B cell (primary cell): Measurements from ENCODE around the gene PNKD. TPM values are rescaled to one million over a fixed set of nuclear protein-coding genes. Genes with fewer than 3 reads are reported as not detected.

Source experiments
- ATAC-seq: fragments of 200-7000 bp; cut with Tn5 transposase; one replicate; pipeline ENCODE4 v1.10.0; 2021; ENCODE audit warnings: low read depth, mild to moderate bottlenecking, moderate number of reproducible peaks, moderate library complexity
- CTCF ChIA-PET: fragments of 350-600 bp; sonication (Branson Sonifier 250); formaldehyde crosslinking; loops from one replicate; lab custom pipeline; 2021; ENCODE audit warnings: antibody characterized with exemption, inconsistent platforms; lab: Charles Lee
- POLR2A ChIA-PET: fragments of 350-600 bp; sonication (Branson Sonifier 250); formaldehyde crosslinking; loops from one replicate; lab custom pipeline; 2021; ENCODE audit warnings: antibody characterized with exemption; lab: Charles Lee
- DNase-seq: peaks from one replicate; pipeline ENCODE4 v3.0.0; 2013
- H2AFZ ChIP-seq: 2 replicates; pipeline ENCODE4 v1.6.1; 2012; ENCODE audit warnings: mild to moderate bottlenecking, low read depth, low read length; ENCODE audit not compliant: insufficient read depth, poor library complexity, severe bottlenecking
- H3K27ac ChIP-seq, 2 donors: 1 replicate in 1 of 2; 2 replicates in 1 of 2; pipeline ENCODE4 v1.5.1; 2012 to 2013; ENCODE audit warnings: low read length in 2 of 2, mild to moderate bottlenecking in 2 of 2, moderate library complexity in 1 of 2
- H3K27me3 ChIP-seq, 4 experiments: fragments of 200-600 bp in 1 of 4; sonication (generic) in 1 of 4; replicated peaks in 1 of 4; 1 replicate in 2 of 4; 2 replicates in 2 of 4; pipeline versions ENCODE4 v1.6.1 to v1.7.0; 2013 to 2016; ENCODE audit warnings: low read length in 3 of 4, mild to moderate bottlenecking in 2 of 4, mixed read lengths in 1 of 4, moderate library complexity in 1 of 4; ENCODE audit not compliant: insufficient read depth in 4 of 4, control insufficient read depth in 3 of 4; ENCODE audit errors: control extremely low read depth in 1 of 4
- H3K36me3 ChIP-seq, 2 experiments: replicated peaks in 1 of 2; 1 replicate in 1 of 2; 2 replicates in 1 of 2; pipeline versions ENCODE4 v1.6.1 to v1.7.1; 2013; ENCODE audit warnings: low read length in 1 of 2; ENCODE audit not compliant: insufficient read depth in 2 of 2, control insufficient read depth in 1 of 2; ENCODE audit errors: control extremely low read depth in 1 of 2, extremely low read depth in 1 of 2
- H3K4me1 ChIP-seq, 2 donors: fragments of 200-600 bp in 1 of 2; sonication (generic) in 1 of 2; 1 replicate in 1 of 2; 2 replicates in 1 of 2; pipeline versions ENCODE4 v1.5.1 to v1.6.1; 2013 to 2017; ENCODE audit warnings: low read length in 2 of 2; ENCODE audit not compliant: control insufficient read depth in 2 of 2, insufficient read depth in 2 of 2
- H3K4me2 ChIP-seq: replicated peaks from 2 replicates; pipeline ENCODE3; 2012; ENCODE audit warnings: mild to moderate bottlenecking, low read depth, low read length; ENCODE audit not compliant: poor library complexity, severe bottlenecking
- H3K4me3 ChIP-seq, 5 experiments: fragments of 200-600 bp in 1 of 5; sonication (generic) in 1 of 5; 1 replicate in 3 of 5; 2 replicates in 2 of 5; pipeline versions ENCODE4 v1.5.1 to v1.7.0; 2011 to 2016; ENCODE audit warnings: low read length in 4 of 5, mild to moderate bottlenecking in 4 of 5, low read depth in 2 of 5, control low read depth in 1 of 5, moderate library complexity in 1 of 5; ENCODE audit not compliant: insufficient read depth in 1 of 5; ENCODE audit errors: control extremely low read depth in 1 of 5, extremely low read depth in 1 of 5
- H3K79me2 ChIP-seq: fragments of 200-600 bp; sonication (generic); one replicate; pipeline ENCODE4 v1.6.0; 2016; ENCODE audit warnings: low read length; ENCODE audit not compliant: control insufficient read depth, insufficient read depth
- H3K9ac ChIP-seq: fragments of 200-600 bp; sonication (generic); 2 replicates; pipeline ENCODE4 v1.6.1; 2017; ENCODE audit warnings: mild to moderate bottlenecking, low read length, moderate library complexity
- H3K9me3 ChIP-seq, 3 donors: one replicate each; pipeline versions ENCODE4 v1.6.1 to v1.7.1; 2013; ENCODE audit warnings: low read length in 2 of 3; ENCODE audit not compliant: control insufficient read depth in 2 of 3, insufficient read depth in 1 of 3; ENCODE audit errors: control extremely low read depth in 1 of 3
- H4K20me1 ChIP-seq: 2 replicates; pipeline ENCODE4 v1.6.0; 2012; ENCODE audit warnings: mild to moderate bottlenecking, low read length; ENCODE audit not compliant: insufficient read depth, control insufficient read depth, poor library complexity, severe bottlenecking
- H3K27ac Mint-ChIP-seq: one replicate; pipeline ENCODE4 v1.8.0; 2021; ENCODE audit warnings: mixed read lengths
- H3K27me3 Mint-ChIP-seq: one replicate; pipeline ENCODE4 v1.8.0; 2021; ENCODE audit warnings: mixed read lengths
- H3K4me1 Mint-ChIP-seq: one replicate; pipeline ENCODE4 v1.8.0; 2021; ENCODE audit warnings: mixed read lengths
- H3K4me3 Mint-ChIP-seq: one replicate; pipeline ENCODE4 v1.8.0; 2021; ENCODE audit warnings: mixed read lengths
- H3K9me3 Mint-ChIP-seq: one replicate; pipeline ENCODE4 v1.8.0; 2022; ENCODE audit warnings: mixed read lengths; ENCODE audit not compliant: insufficient read depth
- CTCF ChIP-seq: fragments of 200-600 bp; IDR thresholded peaks from one replicate; pipeline ENCODE4 v1.8.0; 2022; ENCODE audit warnings: antibody characterized with exemption, mild to moderate bottlenecking
- EZH2 ChIP-seq: IDR thresholded peaks from 2 replicates; pipeline ENCODE4 v1.6.1; 2012; ENCODE audit warnings: borderline replicate concordance, low read depth, mild to moderate bottlenecking, moderate library complexity, low read length; ENCODE audit not compliant: insufficient read depth, poor library complexity, severe bottlenecking
- WGBS: methylation state at CpG from one replicate; pipeline ENCODE4 v1.1.5; 2013; ENCODE audit warnings: missing lambda C conversion rate; ENCODE audit not compliant: insufficient coverage; 5-methylcytosine and 5-hydroxymethylcytosine counted together
- intact Hi-C: fragments of 100-400 bp; cut with micrococcal nuclease; formaldehyde crosslinking; loops from one replicate; pipeline ENCODE4 v1.10.0; 2022
- polyA plus RNA-seq: library from polyadenylated mRNA; depleted of rRNA; stranded (reverse); fragments of >200 nt; gene quantifications from 2 replicates; pipeline ENCODE4 v1.2.3, GENCODE V29; 2012
- total RNA-seq, 2 donors: library from RNA; stranded (reverse); fragments of 120-200 nt in 1 of 2; gene quantifications; 1 replicate in 1 of 2; 2 replicates in 1 of 2; pipeline versions ENCODE4 v1.2.3 to v1.2.4, GENCODE V29; 2013 to 2022

The PNKD gene
- total and polyA plus RNA-seq, 2 donors (not counting 1 experiment from before 2014, with no cell fraction given): 29.7 to 55.8 TPM

DNA sequence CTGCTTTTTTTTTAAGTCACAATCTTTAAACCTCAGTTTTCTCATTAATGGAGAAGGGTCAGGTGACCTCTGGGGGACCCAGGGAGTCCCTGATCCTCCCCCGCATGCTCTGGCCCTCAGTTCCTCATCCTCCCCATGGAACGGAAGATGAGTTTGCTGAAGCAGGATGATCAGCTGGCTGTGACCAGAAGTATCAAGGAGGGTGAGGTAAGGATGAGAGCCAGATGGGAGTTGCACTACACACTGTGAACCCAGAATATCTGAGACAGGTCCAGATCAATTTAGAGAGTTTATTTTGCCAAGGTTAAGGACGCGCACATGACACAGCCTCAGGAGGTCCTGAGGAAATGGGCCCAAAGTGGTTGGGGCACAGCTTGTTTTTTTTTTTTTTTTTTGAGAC lies 90.1 kb downstream of the PNKD start:
- ChIA-PET POLR2A (interaction anchor here (1.9 kb wide), 1 partner anchor 90 kb away, joined by 6 read pairs; the partner anchor contains the start of genes AAMP and PNKD), CTCF (interaction anchor here (0.6 kb wide), 1 partner anchor 103 kb away, joined by 5 read pairs; no protein-coding TSS in a partner anchor)
- Mint-ChIP-seq H3K9me3 (no peaks in the 10 kb centered on the region), H3K27me3 (no peaks in the 10 kb centered on the region), H3K4me1 (peaks cover 4% of the 10 kb centered on the region), H3K27ac (no peak overlapping the region), H3K4me3 (no peak overlapping the region)
- DNase-seq (no peak), ATAC-seq (no peak)
- Histone ChIP-seq H3K27ac (no peak overlapping the region), H3K9ac (no peak overlapping the region), H2AFZ (no peak overlapping the region), H3K79me2 (no peaks in the 10 kb centered on the region), H3K9me3 (no peaks in the 10 kb centered on the region), H3K4me3 (no peak overlapping the region), H3K4me1 (peaks cover 0 to 7% of the 10 kb centered on the region in 2 donors), H3K4me2 (no peak overlapping the region), H3K27me3 (no peaks in the 10 kb centered on the region), H4K20me1 (no peaks in the 10 kb centered on the region), H3K36me3 (no peaks in the 10 kb centered on the region)
- no peak for TF ChIP-seq CTCF
- TF ChIP-seq EZH2: no peak
- intact Hi-C loops: no loop called here
- WGBS: 93% methylated on average over 2 of the region's 4 CpGs

GRCh38 chr2:218362606-218363005 lies 92.3 kb downstream of the PNKD start:
- WGBS: 80% methylated on average over 8 of the region's 8 CpGs
- ChIA-PET POLR2A (no interaction called here), CTCF (no interaction called here)

More at GRCh38 chr2:218362606-218363005, 92.3 kb downstream of the PNKD start:
- H3K4me3 ChIP-seq: no peak overlapping the region
- H3K27me3 ChIP-seq: no peaks in the 10 kb centered on the region
- H3K9ac ChIP-seq: no peak overlapping the region
- no peaks in the 10 kb centered on the region for H3K4me1 Mint-ChIP-seq
- peaks cover 0 to 6% of the 10 kb centered on the region in 2 donors for H3K4me1 ChIP-seq
- intact Hi-C loops: no loop called here
- no peak for DNase-seq
- H4K20me1 ChIP-seq: no peaks in the 10 kb centered on the region
- no peak overlapping the region for H3K4me3 Mint-ChIP-seq
- H3K9me3 Mint-ChIP-seq: no peaks in the 10 kb centered on the region
- no peak for ATAC-seq
- peaks cover 0 to 10% (median 2%) of the 10 kb centered on the region in 3 donors for H3K9me3 ChIP-seq
- no peak overlapping the region for H3K4me2 ChIP-seq
- no peak overlapping the region for H3K27ac ChIP-seq
- TF ChIP-seq CTCF (no peak), EZH2 (no peak)
- H3K79me2 ChIP-seq: no peaks in the 10 kb centered on the region
- no peak overlapping the region for H2AFZ ChIP-seq
- H3K27ac Mint-ChIP-seq: no peak overlapping the region
- H3K27me3 Mint-ChIP-seq: no peaks in the 10 kb centered on the region
- no peaks in the 10 kb centered on the region for H3K36me3 ChIP-seq
